Measurements from ENCODE around the gene GLB1L.

The GLB1L gene

DNA sequence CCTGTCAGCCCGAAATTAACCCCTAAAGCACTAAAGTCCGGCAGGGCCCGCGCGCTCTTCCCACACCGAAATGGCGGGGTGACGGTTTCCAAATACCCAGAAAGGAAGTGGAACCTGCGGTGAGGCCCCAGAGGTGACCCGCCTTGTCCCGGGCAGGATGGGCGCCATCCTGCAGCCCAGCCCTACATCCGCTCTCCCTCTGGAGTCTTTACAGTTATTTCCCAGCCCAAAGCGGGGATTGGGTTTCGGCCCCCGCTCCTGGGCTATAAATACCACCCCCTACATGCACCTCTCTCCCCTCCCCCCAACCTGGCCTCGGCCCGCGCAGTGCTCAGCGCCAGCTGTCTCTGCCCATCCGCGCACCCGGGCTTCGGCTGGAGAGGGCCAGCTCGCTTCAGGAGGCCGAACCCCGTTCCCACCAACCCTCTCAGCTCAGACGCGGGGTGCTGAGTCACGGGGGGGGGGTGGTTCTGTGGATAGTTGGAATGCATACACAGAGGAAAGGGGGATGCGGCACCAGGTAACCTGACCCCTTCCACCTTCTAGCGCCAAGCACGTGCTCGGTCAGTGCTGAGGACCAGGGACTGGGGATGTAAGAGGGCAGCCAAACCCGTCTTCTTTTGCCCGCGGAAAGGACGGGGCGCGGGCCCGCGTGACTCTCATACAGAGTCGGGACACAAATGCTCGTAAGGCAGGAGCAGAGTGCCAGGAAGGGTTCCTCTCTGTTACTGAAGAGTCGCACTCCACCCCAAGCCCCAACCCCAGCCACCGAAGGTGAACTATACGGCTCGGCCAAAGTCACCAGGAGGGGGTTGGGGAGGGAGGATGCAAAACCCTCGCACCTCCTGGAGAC lies 7.9 kb upstream of the GLB1L start, which contains the start of gene TUBA4B:
TUBA4B (plus strand) TSS at position 344 of the 853 bp plus-strand sequence; CDS start at position 509, 165 bp downstream.
- DNase-seq = peak; percentile 52

DNA sequence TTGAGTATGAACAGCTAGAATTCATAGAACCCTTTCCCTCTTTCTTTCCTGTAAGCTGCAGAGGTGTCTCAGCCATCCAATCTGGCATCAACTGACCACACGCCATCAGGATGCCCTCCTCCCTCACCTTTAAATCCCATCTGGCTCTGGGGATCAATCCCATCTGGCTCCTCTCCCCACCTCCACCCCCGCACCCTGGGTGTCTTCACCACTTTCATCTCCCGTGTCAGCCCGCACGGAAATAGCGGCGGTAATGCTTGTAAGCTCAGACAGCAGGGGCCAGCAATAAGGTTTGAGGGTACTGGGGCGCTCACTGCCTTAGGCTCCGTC lies 7.3 kb upstream of the GLB1L start:
- DNase-seq = no peak

GRCh38 chr2:219252084-219252483 lies 6.8 kb upstream of the GLB1L start:
- no peak for DNase-seq

GRCh38 chr2:219251656-219252055 lies 6.4 kb upstream of the GLB1L start:
- peak; percentile 50 for DNase-seq

- peak; percentile 44 for DNase-seq
Observed at GRCh38 chr2:219250049-219250781, 5.0 kb upstream of the GLB1L start.

DNA sequence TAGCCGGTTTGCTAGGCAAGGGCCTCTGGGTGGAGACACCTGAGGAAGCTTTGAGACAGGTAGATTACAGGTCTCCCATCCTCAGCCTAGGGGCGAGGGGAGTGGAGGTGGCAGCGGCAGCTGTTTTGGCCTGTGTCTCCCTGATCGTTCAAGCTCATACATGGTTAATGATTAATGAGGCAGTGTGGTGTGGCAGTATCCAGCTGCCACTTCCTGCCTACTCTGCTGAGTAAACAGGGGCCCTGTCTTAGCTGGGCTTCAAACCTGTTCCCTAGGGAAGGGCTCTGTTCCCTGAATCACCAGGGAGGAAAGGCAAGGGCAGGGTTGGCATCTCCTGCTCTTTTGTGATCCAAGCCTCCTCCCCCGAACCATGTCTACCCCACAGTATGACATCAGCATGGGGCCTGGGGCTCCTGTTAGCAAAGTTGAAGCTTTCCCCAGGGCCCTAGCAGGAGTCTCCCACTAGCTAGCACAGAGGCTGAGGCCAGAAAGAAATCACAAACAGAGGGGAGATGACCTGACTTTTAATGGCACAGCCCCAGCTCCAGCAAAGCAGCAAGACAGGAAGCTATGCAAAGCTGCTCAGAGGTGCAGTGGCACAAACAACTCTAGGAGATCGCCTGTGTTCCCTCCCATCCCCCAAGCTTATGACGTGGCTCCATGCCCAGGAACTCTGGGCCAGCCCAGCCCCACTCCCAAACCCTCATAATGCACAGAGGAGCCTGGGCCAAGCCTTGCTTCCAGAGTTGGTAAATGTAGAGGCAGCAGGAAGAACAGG lies 4.1 kb upstream of the GLB1L start:
- DNase-seq = peak; percentile 74

DNA sequence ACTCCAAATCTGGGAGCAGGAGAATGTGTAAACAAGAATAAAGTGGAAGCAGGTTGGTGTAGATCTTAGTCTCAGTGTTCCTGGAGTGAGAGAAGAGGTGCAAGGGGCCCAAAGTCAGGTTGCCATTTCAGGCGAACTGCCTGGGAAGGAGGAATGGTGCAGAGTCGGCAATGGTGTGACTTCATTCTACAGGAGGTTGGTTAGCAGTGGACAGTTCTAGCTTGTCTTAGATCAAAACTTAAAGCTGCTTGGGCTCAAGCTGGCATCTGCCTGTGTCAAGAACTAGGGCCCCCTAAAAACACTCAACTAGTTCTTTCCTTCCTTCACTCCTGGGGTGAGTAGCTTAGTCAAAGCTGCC lies 3.6 kb upstream of the GLB1L start:
- DNase-seq = no peak

DNA sequence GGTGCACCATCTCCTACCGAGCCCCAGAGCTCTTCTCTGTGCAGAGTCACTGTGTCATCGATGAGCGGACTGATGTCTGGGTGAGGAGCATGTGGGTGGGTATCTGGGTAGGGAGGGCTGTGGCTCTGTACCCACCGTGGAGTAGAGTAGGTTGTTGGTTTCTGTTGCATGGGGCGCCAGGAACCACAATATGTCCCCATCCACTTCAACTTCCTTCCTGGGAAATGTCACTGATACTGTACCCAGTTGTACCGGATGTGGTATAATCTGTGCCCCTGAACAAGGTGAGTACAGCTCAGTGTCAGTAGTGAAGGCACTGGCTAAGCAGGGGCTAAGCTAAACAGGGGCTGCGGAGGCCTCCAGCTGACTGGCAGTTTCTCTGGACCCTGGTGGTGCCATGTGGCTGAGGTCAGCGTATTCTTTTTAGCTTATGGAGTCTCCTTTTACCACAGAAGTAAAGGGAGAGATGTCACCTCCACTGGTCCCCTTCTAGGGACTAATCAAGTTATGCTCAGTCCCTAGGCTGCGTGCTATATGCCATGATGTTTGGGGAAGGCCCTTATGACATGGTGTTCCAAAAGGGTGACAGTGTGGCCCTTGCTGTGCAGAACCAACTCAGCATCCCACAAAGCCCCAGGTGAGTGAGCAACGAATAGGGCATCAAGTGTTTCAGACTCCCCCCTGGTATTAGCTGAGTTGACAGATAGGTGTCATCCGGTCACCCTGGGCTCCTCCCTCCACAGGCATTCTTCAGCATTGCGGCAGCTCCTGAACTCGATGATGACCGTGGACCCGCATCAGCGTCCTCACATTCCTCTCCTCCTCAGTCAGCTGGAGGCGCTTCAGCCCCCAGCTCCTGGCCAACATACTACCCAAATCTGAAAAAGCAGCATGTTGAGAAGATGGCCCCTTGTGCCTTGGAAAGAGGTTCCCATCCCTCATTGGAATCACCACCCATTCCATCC lies 2.7 kb upstream of the GLB1L start:
- DNase-seq = peak; percentile 79

GRCh38 chr2:219246559-219246958 lies 1.3 kb upstream of the GLB1L start:
- no peak for DNase-seq

DNA sequence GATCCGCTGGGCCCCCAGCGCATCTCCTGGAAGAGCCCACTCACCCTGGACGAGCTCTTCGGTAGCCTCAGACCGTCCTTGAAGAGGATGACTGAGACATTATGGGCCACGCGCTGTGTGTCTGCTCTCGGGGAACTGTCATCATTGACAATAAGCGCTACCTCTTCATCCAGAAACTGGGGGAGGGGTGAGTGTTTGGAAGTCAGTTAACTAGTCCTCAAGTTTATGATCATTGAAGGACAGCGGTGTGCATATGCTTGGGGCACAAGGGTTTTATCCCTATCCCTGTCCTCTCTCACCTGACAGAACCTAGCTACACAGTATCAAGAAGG lies 621 bp upstream of the GLB1L start:
- no peak for DNase-seq

GRCh38 chr2:219244789-219245147 lies 476 bp downstream of the GLB1L start:
- DNase-seq = no peak

DNA sequence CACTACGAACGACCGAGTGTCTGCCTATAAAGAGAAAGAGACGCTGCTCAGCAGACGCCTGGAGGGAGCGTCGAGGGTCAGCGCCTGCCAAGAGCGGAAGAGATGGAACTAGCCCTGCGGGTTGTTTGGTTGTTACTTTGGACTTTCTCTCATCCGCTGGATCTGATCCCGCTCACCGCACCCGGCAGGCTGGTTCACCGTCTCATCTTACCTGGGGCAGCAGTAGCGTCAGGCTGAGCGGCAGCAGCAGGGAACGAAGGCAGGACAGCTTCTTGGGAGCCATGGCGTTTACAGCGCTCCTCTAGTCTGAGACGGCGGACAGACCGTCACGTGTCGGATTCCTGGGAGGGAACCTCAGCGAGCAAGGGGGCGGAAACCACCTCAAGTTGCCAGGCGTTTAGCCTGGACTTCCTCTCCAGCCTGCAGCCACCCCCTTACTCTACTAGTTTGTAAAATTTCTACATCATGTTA lies 1.9 kb downstream of the GLB1L start:
- peak; percentile 63 for DNase-seq

- DNase-seq = no peak
Observed at GRCh38 chr2:219234331-219234730, 10.9 kb downstream of the GLB1L start.

- DNase-seq = peak; percentile 68
Observed at GRCh38 chr2:219230059-219230540, 15.1 kb downstream of the GLB1L start.

DNA sequence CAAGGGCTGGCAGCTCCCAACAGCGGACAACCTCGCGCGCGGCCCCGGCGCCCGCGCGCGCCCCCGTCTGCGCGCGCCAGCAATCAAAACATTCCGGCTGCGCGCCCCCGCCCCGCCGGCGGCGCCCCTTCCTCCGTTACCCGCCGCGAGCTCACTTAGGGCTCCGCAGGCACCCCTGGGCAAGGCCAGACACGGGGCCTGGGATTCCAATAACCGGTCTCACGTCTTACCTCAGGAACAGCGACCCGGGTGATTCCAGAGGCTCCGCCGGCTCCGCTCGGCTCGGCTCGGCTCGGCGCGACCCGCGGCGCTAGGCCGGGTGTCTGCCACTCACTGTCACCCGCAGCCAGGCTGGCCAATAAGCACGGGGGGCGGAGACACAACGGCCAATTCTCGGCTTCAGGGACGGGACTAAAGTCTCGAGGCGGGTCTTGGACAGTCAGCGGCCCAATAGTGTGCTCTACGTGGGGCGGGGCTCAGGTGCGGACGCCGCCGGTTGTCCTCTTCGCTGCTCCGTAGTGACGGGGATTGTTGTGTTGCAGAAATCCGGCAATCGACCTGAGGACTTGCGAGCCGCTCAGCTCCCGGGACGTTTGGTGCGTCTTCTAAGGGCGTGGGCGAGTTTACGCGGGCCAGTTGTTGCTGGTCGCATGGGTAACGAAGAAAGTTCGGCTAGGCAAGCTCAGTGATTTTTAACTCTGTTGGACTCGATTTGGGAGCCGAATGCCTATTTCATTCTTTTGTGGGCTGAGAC lies 15.8 kb downstream of the GLB1L start, which contains the start of the genes ANKZF1 and ATG9A:
ANKZF1 (plus strand) TSS at position 502 of the 754 bp plus-strand sequence. CDS start 452 bp downstream, outside the sequence.
ATG9A (minus strand) TSS at position 332 of the 754 bp plus-strand sequence. CDS start 1,612 bp downstream, outside the sequence.
- DNase-seq = peak; percentile 100

DNA sequence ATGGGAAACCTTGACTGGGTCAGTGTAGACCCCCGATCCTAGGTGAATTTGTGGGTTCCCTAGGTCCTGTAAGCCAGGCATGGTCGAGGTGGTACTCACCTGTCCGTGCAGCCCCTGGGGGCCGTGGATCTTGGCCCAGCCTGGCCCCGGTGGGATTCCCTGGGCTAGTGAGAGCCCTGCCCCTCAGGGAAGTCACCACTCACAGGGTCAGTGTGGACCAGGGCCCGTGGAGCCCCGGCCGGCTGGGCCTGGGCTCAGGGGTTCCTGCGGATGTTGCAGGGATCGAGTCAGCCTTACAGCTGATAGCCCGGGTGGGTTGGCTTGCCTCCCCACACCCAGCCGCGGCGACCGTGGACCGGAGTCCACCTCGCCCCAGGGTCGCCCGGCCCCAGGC lies 16.3 kb downstream of the GLB1L start:
- no peak for DNase-seq

DNA sequence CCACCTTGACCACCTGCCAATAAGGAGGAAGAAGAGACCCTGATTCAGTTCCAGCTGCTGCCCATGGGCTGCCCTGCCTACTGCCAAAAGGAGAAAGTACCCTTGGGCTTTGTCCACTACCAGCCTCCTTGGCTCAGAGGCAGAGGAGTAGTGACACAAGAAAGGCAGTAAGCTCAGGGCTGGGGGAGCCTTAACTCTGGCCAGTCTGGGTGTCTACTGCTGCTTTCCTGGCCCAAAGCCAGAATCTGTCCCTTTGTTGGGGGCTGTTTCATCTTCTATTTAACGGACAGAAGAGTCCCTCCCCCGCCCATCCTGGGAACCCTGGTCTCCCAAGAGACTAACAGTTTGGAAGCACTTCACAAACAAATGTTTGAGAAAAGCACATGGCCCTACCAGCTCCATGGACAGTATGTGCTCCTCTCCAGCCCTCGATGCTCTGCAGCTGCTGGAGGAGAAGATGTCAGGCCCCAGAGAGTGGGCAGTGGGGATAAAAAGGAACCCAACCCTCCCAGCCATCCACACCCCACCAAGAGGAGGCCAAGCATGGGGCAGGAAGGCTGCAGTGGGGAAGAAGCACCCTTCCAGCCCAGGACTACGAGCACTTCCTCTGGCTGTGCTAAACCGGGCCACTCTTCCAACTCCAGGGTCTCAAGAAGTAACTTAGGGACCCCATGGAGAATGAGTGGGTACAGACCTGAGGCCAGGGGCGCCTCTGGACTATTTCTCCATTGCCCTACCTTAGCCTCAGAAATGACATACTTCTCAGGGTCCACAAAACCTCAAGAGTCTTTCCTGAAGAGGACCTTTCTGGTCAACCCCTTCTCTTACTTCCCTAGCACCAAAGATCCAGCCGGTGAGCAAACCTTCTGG lies 17.0 kb downstream of the GLB1L start:
- no peak for DNase-seq

- DNase-seq = peak; percentile 65
Observed at GRCh38 chr2:219225350-219225749, 19.9 kb downstream of the GLB1L start.

- DNase-seq = no peak
Observed at GRCh38 chr2:219223831-219224610, 21.2 kb downstream of the GLB1L start.

Measured in hematopoietic multipotent progenitor cell treated with erythropoietin and hydrocortisone succinate and interleukin-3 and kit ligand, for 4 days (in vitro differentiated cells).